Measurements from ENCODE around the gene DCLK1.

The DCLK1 gene

DNA sequence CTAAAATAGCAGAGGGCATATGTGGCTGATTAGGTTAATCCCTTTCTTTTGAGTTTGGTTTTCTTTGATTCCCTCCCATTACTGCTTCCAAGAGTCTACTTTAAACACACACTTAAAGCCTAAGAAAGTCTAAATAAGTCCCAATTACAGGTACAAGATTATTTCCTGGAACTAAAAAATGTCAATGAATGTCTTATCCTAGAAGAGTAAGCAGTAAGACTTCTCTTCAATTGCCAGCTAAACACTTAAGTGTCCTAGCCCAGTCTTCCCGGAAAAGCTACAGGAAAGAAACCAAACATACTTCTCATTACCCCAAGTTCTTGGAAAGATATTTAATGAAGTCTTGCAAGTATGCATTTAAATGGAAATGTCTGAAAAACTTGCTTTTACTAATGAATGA lies 233.1 kb downstream of the DCLK1 start:
- Histone ChIP-seq H3K36me3 (ENCODE audit: insufficient read depth, low read length) (no peaks in the 10 kb centered on the region), H3K9me3 (ENCODE audit: low read length) (no peaks in the 10 kb centered on the region), H3K27me3 (ENCODE audit: insufficient read depth, low read length) (no peaks in the 10 kb centered on the region), H3K4me1 (ENCODE audit: insufficient read depth, low read length) (no peaks in the 10 kb centered on the region), H3K4me3 (ENCODE audit: low read length) (no peak overlapping the region), H2AFZ (ENCODE audit: low read depth, low read length) (no peak overlapping the region)

DNA sequence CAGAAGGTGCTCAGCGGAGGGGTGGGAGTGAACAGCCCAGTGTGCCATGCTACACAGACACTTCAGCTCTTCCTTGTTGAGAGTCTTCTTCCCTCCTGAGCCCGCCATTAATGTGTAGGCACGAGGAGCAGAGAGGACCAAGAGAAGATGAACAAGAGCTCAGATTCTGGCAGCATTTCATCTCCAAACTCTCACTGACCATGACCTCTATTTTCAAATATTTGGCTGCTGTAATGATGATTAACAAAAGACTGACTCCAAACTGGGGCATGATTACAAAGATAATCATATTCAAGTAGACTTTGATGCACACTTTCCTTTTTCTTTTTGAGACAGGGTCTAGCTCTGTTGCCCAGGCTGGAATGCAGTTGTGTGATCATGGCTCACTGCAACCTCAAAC lies 236.5 kb downstream of the DCLK1 start:
- no peaks in the 10 kb centered on the region for H3K36me3 ChIP-seq (ENCODE audit: insufficient read depth, low read length)
- no peaks in the 10 kb centered on the region for H3K27me3 ChIP-seq (ENCODE audit: insufficient read depth, low read length)
- H3K4me1 ChIP-seq (ENCODE audit: insufficient read depth, low read length) = no peaks in the 10 kb centered on the region
- H3K4me3 ChIP-seq (ENCODE audit: low read length) = no peak overlapping the region
- H3K9me3 ChIP-seq (ENCODE audit: low read length) = no peaks in the 10 kb centered on the region
- H2AFZ ChIP-seq (ENCODE audit: low read depth, low read length) = no peak overlapping the region

DNA sequence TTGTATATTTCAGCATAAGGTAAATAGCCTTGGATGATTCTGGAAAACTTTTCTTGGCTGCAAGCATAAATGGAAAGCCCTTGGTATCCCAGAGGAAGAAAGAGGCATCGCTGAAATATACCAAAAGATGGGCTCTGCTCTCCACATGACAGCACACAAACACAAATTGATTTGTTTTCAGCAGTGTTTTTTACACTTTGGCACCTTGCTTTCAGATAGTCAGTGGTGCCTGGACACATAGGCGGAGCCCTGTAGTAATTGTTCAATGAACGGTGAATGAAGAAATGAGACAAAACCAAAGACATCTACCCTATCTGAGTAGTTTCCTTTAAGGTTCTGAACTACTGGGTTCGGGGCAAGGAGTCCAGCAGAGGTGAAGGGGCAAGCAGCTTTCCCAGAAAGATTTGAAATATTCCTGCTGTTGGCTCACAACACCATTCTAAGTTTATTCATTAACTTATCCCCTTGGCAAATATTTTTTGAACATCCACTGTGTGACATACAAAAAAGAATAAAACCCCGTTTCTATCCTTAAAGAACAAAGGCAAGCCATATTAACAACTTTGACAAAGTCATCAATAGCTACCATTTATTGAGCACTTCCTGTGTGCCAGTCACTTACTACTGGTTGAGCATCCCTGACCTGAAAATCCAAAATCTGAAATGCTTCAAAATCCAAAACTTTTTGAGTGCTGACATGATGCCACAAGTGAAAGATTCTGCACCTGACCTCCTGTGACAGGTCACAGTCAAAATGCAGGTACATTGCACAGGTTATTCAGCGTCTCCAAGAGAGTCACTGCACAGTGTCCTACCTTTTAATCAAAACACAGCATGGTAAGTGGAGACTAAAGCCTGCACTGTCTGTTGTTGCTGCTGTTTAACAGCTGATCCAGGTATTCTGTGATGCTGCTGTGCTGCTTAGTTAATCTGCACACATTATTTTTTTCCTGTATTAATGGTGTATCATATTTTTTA lies 238.1 kb downstream of the DCLK1 start:
- H3K27me3 ChIP-seq (ENCODE audit: insufficient read depth, low read length) = no peaks in the 10 kb centered on the region
- no peaks in the 10 kb centered on the region for H3K9me3 ChIP-seq (ENCODE audit: low read length)
- H3K4me3 ChIP-seq (ENCODE audit: low read length) = no peak overlapping the region
- no peak overlapping the region for H2AFZ ChIP-seq (ENCODE audit: low read depth, low read length)
- peaks cover 11% of the 10 kb centered on the region for H3K4me1 ChIP-seq (ENCODE audit: insufficient read depth, low read length)
- H3K36me3 ChIP-seq (ENCODE audit: insufficient read depth, low read length) = no peaks in the 10 kb centered on the region

DNA sequence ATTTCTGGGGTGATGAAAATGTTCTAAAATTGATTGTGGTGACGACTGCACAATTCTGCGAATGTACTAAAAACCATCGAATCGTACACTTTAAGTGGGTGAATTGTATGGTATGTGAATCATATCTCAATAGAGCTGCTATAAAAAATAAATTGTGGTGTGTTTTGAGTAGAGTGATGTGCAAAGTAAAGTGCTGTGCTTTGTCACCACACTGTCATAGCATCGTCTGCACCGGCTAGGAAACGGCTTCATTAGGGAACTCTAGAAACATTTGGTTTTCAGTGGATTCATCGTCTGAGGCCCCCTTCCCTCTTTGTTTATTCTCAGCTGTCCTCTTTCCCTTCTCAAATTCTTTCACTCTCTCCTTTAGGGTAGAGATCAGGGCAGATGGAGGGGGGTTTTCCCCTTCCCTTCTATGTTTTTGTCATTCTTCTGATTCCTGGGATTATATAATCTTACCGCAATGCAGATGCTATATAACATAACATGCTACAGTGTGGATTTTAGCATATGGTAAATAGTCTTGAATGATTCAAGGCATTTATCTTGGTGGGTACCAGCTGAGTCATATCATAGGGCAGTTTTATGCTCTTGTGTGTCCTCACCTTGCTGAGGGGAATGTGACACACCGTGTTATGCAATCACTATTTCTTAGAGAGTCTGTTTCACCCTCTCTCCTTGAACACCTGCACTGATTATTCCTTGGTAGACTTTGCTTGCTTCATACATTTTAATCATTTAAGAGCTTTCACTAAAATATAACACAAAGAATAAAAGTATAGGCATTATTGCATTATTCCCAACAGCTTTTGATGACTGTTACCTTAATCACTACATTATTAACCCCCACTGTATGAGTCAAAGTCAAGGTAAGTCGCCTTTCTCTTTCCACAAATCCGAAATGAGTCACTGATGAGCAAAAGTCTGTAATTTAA lies 239.4 kb downstream of the DCLK1 start:
- Histone ChIP-seq H3K4me3 (ENCODE audit: low read length) (no peak overlapping the region), H3K27me3 (ENCODE audit: insufficient read depth, low read length) (no peaks in the 10 kb centered on the region), H3K9me3 (ENCODE audit: low read length) (no peaks in the 10 kb centered on the region), H3K36me3 (ENCODE audit: insufficient read depth, low read length) (no peaks in the 10 kb centered on the region), H2AFZ (ENCODE audit: low read depth, low read length) (no peak overlapping the region), H3K4me1 (ENCODE audit: insufficient read depth, low read length) (peaks cover 11% of the 10 kb centered on the region)

DNA sequence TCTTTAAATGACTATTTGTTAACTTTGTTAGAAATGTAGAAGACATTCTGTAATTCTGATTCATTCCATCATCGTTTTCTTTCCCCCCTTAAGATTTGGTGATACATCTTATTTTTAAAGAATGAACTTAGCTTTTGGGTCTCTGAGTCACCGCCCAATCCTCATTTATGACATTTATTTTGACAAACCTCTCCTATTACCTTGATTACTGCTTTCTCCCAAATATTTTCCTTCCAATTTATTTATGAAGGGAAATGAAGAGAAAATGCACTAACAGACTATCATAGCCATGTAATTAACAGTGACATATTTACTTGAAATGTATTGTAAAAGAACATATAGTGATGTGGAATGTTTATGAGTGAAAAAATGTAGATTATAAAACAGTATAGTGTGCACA lies 241.6 kb downstream of the DCLK1 start:
- Histone ChIP-seq H3K27me3 (ENCODE audit: insufficient read depth, low read length) (no peaks in the 10 kb centered on the region), H3K4me1 (ENCODE audit: insufficient read depth, low read length) (peaks cover 11% of the 10 kb centered on the region), H3K9me3 (ENCODE audit: low read length) (no peaks in the 10 kb centered on the region), H3K36me3 (ENCODE audit: insufficient read depth, low read length) (no peaks in the 10 kb centered on the region), H2AFZ (ENCODE audit: low read depth, low read length) (no peak overlapping the region), H3K4me3 (ENCODE audit: low read length) (no peak overlapping the region)

DNA sequence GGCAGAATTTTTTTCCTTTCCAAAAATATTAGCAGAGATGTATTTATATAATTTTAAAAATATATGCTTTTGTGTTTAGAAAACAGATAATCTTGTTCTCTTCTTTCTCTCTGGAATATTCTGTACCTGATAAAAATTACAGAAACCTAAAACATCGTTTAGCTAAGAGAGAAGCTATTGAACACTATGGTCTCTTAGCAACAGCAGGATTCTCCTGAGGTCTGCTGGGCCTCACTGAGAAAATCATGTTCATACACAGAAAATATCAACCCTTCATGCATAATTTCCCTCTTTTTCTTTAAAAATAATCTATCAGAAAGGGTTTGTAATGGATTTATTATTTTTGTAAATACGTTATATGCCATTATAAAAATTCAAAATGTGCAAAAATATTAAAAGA lies 242.2 kb downstream of the DCLK1 start:
- H3K4me3 ChIP-seq (ENCODE audit: low read length) = no peak overlapping the region
- no peak overlapping the region for H2AFZ ChIP-seq (ENCODE audit: low read depth, low read length)

DNA sequence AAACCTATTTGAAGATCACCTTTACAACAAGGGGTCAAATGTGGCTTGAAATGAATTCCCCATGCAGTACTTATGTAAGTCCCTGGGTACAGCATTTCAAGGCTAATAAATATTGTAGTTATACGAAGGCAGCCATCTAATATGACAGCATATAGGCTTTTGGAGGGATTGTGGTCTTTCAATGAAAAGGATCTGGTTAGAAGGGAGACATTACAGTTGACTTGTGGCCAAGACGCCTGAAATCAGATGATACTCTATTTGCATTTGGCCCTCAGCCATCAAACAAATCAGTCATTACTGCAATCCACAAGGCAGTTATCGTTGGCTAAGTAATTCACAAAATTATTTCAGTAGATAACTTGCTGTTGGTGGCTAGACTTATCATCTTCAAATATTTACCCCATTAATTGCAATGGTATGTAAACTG lies 242.7 kb downstream of the DCLK1 start:
- H3K4me1 ChIP-seq (ENCODE audit: insufficient read depth, low read length) = peaks cover 11% of the 10 kb centered on the region
- H3K4me3 ChIP-seq (ENCODE audit: low read length) = no peak overlapping the region
- no peaks in the 10 kb centered on the region for H3K36me3 ChIP-seq (ENCODE audit: insufficient read depth, low read length)
- H3K9me3 ChIP-seq (ENCODE audit: low read length) = no peaks in the 10 kb centered on the region
- H3K27me3 ChIP-seq (ENCODE audit: insufficient read depth, low read length) = no peaks in the 10 kb centered on the region
- H2AFZ ChIP-seq (ENCODE audit: low read depth, low read length) = no peak overlapping the region

More for the DNA sequence above, 242.2 kb downstream of the DCLK1 start:
- Histone ChIP-seq H3K4me1 (ENCODE audit: insufficient read depth, low read length) (peaks cover 11% of the 10 kb centered on the region), H3K36me3 (ENCODE audit: insufficient read depth, low read length) (no peaks in the 10 kb centered on the region), H3K9me3 (ENCODE audit: low read length) (no peaks in the 10 kb centered on the region), H3K27me3 (ENCODE audit: insufficient read depth, low read length) (no peaks in the 10 kb centered on the region)

DNA sequence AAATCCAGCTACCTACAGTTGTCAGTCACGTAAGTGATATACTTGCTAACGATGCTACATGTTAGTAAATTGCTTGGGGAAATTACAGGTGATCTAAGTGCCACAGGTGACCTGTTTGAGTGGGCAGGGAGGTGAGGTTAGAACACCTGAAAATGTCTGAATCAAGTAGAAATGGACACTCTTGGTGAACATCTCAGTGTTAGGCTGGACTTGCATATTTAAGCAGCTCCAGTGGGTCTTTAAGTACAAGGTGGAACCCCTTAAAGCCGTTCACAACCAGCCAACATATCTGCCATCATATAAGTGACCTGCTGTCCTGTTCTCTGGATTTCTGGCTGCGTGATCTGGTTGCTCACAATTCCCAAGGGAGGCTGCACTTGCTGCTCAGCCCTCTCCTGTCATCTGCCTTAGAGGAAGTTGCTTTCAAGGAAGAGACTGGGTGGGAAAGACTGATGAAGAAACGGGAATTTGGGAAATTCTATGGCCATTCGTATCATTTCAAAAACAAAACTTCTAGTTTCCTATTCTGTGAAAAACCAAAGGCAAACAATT lies 244.0 kb downstream of the DCLK1 start:
- H3K4me3 ChIP-seq (ENCODE audit: low read length) = no peak overlapping the region
- peaks cover 4% of the 10 kb centered on the region for H3K36me3 ChIP-seq (ENCODE audit: insufficient read depth, low read length)
- no peak overlapping the region for H2AFZ ChIP-seq (ENCODE audit: low read depth, low read length)
- no peaks in the 10 kb centered on the region for H3K27me3 ChIP-seq (ENCODE audit: insufficient read depth, low read length)
- H3K9me3 ChIP-seq (ENCODE audit: low read length) = no peaks in the 10 kb centered on the region
- H3K4me1 ChIP-seq (ENCODE audit: insufficient read depth, low read length) = peaks cover 11% of the 10 kb centered on the region

DNA sequence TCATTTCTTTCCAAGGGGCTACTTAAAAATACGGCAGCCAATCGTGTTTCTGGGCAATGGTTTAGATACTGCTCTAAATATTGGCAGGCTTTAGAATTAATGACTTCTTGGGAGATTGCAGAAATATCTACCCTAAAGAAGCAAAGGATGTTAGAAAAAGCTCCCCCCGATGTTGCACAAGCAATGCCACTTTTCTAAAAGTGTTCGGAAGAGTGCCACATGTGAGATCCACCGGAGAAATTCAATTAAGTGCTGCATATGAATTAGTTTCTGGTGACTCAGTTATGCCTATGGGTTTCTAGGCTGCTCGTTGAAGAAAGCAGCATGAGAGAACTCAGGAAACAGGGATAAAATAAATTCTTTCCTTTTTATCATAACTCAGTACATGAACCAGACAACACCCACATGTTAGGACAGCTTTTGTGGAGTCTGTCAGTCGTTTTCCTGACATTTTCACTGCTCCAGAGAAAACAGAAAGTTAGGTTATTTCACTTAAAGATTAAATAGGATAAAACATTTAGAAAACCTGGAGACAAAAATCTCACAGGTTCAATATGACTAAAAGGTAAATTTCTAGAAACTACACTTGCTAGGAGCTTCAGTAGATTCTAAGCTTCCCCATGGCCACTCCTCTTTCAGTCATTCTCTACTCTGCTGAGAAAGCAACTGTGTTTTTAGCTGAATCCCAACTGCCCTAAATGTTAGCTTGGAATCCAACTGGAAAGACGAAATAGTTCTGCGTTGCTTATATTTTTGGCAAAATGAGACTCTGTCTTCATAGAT lies 244.7 kb downstream of the DCLK1 start:
- H3K9me3 ChIP-seq (ENCODE audit: low read length) = no peaks in the 10 kb centered on the region
- no peak overlapping the region for H2AFZ ChIP-seq (ENCODE audit: low read depth, low read length)
- no peaks in the 10 kb centered on the region for H3K27me3 ChIP-seq (ENCODE audit: insufficient read depth, low read length)
- H3K36me3 ChIP-seq (ENCODE audit: insufficient read depth, low read length) = peaks cover 4% of the 10 kb centered on the region
- peaks cover 11% of the 10 kb centered on the region for H3K4me1 ChIP-seq (ENCODE audit: insufficient read depth, low read length)
- H3K4me3 ChIP-seq (ENCODE audit: low read length) = no peak overlapping the region

DNA sequence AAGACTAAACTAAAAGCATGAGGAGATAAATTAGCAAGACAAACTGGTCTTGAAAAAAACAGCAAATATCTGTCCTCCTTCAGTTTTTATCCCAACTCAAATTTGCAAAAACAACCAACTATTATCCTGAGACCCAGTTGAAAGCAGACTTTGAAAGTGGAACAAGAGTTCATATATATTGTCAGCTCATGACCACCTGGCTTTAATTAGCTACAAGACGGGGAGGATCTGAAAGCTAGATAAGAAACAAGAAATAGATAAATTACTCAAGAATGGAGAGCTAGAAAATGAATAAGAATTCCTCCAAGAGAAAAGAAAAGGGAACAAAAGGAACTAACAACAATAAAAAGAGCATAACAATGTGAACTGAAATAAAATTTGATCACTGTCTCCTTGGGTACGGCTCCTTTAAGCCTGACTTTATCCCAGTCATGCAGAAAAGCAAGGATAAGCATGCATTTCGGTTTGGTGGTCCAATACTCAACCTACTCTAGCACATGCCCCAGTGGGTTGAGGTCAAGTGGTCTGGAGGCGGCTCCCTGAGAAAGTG lies 246.9 kb downstream of the DCLK1 start:
- H2AFZ ChIP-seq (ENCODE audit: low read depth, low read length) = no peak overlapping the region

DNA sequence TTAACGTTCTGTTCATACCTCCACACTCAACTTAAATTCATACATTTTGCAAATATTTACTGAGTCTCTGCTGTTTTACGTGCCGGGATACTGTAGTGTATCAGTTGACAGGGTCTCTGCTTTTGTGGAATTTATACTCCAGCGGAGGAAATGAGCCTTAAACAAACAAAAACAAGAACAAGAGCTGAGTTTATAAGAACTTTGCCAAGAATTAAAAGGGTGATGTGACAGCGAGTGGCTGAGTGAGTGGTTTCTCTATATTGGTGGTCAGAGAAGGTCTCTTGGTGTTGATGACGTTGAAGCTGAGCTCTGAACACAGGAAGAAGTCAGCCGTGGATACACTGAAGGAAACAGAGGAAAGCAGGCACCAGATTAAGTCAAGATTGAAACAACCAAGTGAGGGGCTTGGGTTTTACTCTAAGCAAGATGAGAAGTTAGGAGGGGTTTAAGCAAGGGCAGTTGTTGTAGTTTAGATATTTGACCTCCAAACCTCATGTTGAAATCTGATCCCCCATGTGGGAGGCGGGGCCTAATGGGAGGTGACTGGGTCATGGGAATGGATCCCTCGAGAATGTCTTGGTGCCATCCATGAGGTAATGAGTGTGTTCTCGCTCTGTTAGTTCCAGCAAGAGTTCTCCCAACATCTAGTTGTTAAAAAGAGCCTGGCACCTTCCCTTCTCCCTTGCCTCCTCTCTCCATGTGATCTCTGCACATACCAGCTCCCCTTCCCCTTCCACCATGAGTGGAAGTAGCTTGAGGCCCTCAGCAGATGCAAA lies 248.3 kb downstream of the DCLK1 start:
- H3K9me3 ChIP-seq (ENCODE audit: low read length) = no peaks in the 10 kb centered on the region
- H3K4me3 ChIP-seq (ENCODE audit: low read length) = no peak overlapping the region
- peaks cover 4% of the 10 kb centered on the region for H3K36me3 ChIP-seq (ENCODE audit: insufficient read depth, low read length)
- no peaks in the 10 kb centered on the region for H3K4me1 ChIP-seq (ENCODE audit: insufficient read depth, low read length)
- H3K27me3 ChIP-seq (ENCODE audit: insufficient read depth, low read length) = no peaks in the 10 kb centered on the region
- H2AFZ ChIP-seq (ENCODE audit: low read depth, low read length) = no peak overlapping the region

More for the DNA sequence above, 246.9 kb downstream of the DCLK1 start:
- Histone ChIP-seq H3K4me1 (ENCODE audit: insufficient read depth, low read length) (peaks cover 9% of the 10 kb centered on the region), H3K36me3 (ENCODE audit: insufficient read depth, low read length) (peaks cover 4% of the 10 kb centered on the region), H3K4me3 (ENCODE audit: low read length) (no peak overlapping the region), H3K9me3 (ENCODE audit: low read length) (no peaks in the 10 kb centered on the region), H3K27me3 (ENCODE audit: insufficient read depth, low read length) (no peaks in the 10 kb centered on the region)
